BE2C (cell line): ENCODE measurements around the gene DSTN.

Experiments used
- DNase-seq: peaks from one replicate; pipeline ENCODE4 v3.0.0-alpha.2; 2020
- H3K27me3 ChIP-seq: fragments of 250-450 bp; sonication (Bioruptor Pico); 2 replicates; pipeline ENCODE4 v1.5.1; 2020; ENCODE audit warnings: mild to moderate bottlenecking
- H3K36me3 ChIP-seq: fragments of 250-450 bp; sonication (Bioruptor Pico); 2 replicates; pipeline ENCODE4 v1.5.1; 2020; ENCODE audit warnings: mild to moderate bottlenecking
- H3K4me1 ChIP-seq: fragments of 250-450 bp; sonication (Bioruptor Pico); 2 replicates; pipeline ENCODE4 v1.5.1; 2020
- H3K4me3 ChIP-seq: 2 replicates; pipeline ENCODE4 v1.5.1; 2011; ENCODE audit warnings: low read depth, low read length
- H3K9me3 ChIP-seq: fragments of 250-450 bp; sonication (Bioruptor Pico); 2 replicates; pipeline ENCODE4 v1.5.1; 2020
- TF ChIP-seq, protein P1 (sequence below): IDR thresholded peaks from 2 replicates; pipeline ENCODE4 v1.5.1; 2012; ENCODE audit warnings: mild to moderate bottlenecking, low read depth, low read length

Gene DSTN

DNA sequence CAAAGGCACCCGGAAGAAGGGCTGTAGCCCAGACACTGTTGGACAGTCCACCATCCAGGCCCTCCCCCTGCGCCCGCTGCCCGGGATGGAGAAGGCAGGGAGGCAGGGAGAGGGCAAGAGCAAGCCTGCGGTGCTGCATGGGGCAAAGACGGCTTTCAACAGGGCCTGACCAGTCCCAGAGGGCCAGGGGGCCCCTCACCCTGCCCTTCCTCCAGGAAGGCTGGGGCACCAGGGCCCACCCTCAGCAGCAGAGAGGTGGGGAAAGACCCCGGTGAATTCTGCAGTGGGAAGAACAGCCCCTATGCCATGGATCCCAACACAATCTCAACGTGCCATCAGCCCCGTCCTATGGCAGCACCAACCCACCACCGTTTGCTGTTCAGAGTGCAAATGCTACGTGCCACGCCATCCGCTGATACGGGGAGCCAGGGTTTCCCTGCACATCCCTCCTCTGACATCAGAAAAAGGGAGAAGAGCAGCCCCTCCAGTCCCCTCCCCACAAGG is 71.1 kb downstream of the DSTN start:
- no peaks in the 10 kb centered on the region for H3K36me3 ChIP-seq
- TF ChIP-seq, protein P1, sequence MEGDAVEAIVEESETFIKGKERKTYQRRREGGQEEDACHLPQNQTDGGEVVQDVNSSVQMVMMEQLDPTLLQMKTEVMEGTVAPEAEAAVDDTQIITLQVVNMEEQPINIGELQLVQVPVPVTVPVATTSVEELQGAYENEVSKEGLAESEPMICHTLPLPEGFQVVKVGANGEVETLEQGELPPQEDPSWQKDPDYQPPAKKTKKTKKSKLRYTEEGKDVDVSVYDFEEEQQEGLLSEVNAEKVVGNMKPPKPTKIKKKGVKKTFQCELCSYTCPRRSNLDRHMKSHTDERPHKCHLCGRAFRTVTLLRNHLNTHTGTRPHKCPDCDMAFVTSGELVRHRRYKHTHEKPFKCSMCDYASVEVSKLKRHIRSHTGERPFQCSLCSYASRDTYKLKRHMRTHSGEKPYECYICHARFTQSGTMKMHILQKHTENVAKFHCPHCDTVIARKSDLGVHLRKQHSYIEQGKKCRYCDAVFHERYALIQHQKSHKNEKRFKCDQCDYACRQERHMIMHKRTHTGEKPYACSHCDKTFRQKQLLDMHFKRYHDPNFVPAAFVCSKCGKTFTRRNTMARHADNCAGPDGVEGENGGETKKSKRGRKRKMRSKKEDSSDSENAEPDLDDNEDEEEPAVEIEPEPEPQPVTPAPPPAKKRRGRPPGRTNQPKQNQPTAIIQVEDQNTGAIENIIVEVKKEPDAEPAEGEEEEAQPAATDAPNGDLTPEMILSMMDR: no peak

DNA sequence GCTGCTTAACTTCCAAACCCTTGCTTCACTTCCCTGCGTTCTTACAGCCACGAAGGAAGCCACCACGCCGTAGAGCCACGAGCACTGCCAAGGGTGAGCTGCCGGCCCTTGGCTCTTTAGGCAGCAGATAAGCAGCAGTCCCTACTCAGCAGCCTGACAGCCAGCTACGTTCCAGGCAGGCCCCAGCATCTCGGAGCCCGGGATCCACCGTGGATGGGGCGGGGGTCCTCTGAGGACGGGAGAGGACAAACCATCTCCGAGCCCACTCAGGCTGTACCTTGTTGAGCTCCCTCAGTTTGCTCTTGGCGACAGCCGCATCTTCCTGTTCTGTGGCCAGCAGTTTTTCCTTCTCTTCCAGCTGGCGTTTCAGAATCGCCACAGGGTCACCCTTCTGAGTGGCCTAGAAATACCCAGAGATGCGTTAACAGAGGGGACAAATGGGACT is 71.7 kb downstream of the DSTN start:
- H3K36me3 ChIP-seq: no peaks in the 10 kb centered on the region
- no peak for DNase-seq
- TF ChIP-seq, protein P1: no peak
- H3K27me3 ChIP-seq: no peaks in the 10 kb centered on the region
- H3K4me1 ChIP-seq: peaks cover 9% of the 10 kb centered on the region
- H3K9me3 ChIP-seq: no peaks in the 10 kb centered on the region
- no peak overlapping the region for H3K4me3 ChIP-seq

More for the DNA sequence above, 71.1 kb downstream of the DSTN start:
- no peak overlapping the region for H3K4me3 ChIP-seq
- DNase-seq: no peak
- no peaks in the 10 kb centered on the region for H3K27me3 ChIP-seq
- peaks cover 5% of the 10 kb centered on the region for H3K4me1 ChIP-seq
- H3K9me3 ChIP-seq: no peaks in the 10 kb centered on the region

DNA sequence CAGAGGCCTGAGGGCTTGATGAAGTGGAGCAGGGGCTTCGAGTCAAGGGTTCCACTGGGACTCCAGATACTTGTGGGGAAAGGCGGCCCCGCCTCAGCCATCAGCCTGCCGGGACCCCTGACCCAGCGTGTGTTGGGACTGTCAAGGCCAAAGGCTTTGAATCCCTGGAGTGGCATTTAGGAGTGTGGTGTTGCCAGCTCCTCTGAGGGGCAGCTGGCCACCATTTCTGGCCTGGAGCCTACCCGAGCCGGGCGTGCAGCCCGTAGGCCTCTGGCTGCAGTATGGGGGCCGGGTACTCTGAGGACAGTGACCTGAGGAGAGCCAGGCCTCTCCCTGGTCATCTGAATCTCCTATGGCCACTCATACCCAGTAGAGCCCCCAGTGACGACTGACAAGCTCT is 72.1 kb downstream of the DSTN start:
- DNase-seq: no peak
- no peaks in the 10 kb centered on the region for H3K36me3 ChIP-seq
- H3K4me1 ChIP-seq: peaks cover 9% of the 10 kb centered on the region
- H3K4me3 ChIP-seq: no peak overlapping the region
- TF ChIP-seq, protein P1: no peak
- H3K9me3 ChIP-seq: no peaks in the 10 kb centered on the region
- no peaks in the 10 kb centered on the region for H3K27me3 ChIP-seq

DNA sequence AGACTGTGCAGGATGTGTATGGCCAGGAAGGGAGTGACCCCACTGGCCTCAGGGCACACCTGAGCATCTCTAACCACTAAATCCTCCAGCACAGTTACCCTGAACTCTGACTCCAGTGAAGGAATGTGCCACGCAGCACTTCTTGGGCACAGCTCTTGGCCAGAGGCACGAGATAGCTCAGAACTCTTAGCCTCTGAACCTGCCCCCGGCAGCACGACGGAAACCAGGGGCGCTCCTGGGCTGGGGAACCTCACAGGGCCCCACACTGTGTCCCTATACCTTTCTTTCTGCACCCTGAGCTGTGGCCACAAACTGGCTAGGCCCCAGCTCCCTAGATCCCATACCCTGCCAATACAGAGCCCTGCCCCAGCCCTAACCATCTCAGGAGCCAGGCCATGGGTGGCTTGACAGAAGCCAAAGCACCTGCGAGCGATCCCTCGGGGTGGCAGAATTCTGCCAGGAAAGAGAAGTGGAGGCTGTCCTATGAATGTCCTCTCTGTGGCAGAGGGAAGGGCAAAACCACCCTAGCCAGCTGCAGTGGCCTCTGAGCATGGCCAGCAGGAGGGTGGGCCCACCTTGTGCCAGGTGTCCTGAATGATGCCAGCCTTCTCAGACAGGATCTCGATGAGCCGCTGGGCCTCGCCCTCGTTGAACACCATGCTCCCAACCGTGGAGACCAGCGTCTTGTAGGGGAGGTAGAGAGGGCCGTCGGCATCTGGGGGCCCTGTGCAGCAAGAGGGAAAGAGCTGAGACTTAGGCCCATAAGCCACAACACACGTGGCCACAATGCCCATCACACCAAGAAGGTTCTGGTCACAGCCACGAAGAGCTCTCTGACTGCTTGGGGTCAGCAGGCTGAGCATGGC is 72.8 kb downstream of the DSTN start:
- H3K9me3 ChIP-seq: no peaks in the 10 kb centered on the region
- no peaks in the 10 kb centered on the region for H3K36me3 ChIP-seq
- TF ChIP-seq, protein P1: no peak
- no peak overlapping the region for H3K4me3 ChIP-seq
- no peak for DNase-seq
- H3K4me1 ChIP-seq: peaks cover 9% of the 10 kb centered on the region
- H3K27me3 ChIP-seq: no peaks in the 10 kb centered on the region

DNA sequence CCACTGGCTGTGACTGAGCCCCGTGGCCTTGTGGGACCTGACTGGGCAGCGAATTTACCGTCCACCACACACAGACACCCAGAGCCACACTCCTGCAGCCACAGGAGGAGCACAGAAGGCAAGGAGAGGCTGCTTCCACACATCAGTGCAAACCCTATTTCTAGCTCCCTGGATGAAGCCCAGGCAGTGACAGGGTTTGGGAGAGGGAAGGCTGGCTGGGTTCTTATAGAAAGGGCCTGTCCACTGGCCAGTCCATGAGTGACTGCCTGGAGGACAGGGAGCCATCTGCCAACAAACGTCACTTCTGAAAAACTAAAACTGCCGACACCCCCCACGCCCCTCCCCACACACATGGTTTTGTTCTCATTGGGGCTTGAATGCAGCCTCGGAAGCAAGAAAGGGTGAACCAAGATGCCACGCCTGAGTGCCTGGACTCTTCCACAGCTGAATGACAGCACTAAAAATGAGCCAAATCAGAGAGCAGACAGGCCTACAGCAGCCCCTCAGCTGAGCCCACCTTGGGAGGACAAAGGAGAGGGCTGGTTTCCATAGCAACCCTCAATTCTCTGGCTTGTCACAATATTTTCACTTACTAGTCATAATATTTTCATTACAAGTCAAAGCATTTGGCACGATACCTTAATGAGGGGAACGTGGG is 73.8 kb downstream of the DSTN start:
- Histone ChIP-seq H3K36me3 (no peaks in the 10 kb centered on the region), H3K4me3 (no peak overlapping the region), H3K4me1 (peaks cover 9% of the 10 kb centered on the region), H3K9me3 (no peaks in the 10 kb centered on the region), H3K27me3 (no peaks in the 10 kb centered on the region)
- DNase-seq: no peak
- TF ChIP-seq, protein P1: no peak

DNA sequence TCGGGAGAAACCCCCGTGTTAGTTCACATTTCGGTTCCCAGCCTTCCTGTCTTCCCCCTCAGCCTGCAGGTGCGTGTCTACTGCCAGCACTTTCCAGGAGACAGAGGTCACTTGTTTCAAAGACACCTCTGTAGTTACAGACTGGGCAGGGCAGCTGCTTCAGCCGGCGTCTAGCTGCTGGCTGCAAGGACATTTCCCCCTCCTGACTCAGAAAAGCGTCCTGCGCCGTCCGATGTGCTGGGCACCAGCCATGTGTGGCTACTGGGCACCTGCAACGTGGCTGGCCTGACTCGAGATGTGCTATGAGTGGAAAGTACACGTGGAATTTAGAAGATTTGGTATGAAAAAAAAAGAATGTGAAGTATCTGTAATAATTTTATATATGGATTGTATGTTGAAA is 74.6 kb downstream of the DSTN start:
- H3K27me3 ChIP-seq: no peaks in the 10 kb centered on the region
- peaks cover 9% of the 10 kb centered on the region for H3K4me1 ChIP-seq
- H3K9me3 ChIP-seq: no peaks in the 10 kb centered on the region
- no peak for DNase-seq
- TF ChIP-seq, protein P1: no peak
- H3K4me3 ChIP-seq: no peak overlapping the region
- H3K36me3 ChIP-seq: no peaks in the 10 kb centered on the region
